ENCODE results near the gene PINK1. TPM values are rescaled to one million over a fixed set of nuclear protein-coding genes. Genes with fewer than 3 reads are reported as not detected.

PINK1 gene
- total RNA-seq, 5 donors from 2014 or later (not counting 1 experiment from before 2014, with no cell fraction given), result 11.8 to 30.1 (median 26.8) TPM

GRCh38 chr1:20648438-20648837 is 15.2 kb downstream of the PINK1 start:
- no peak overlapping the region for H3K27ac ChIP-seq (ENCODE audit: low read length)
- CTCF ChIA-PET, result no interaction called here
- no peaks in the 10 kb centered on the region for H3K27me3 ChIP-seq (replicated peaks in 1 of 2; ENCODE audit: control insufficient read depth in 2 of 2, extremely low read depth in 1 of 2, insufficient read depth in 2 of 2, low read length in 1 of 2)
- POLR2A ChIA-PET, result no interaction called here
- H3K4me1 ChIP-seq (ENCODE audit: control insufficient read depth in 1 of 2, extremely low read depth in 1 of 2, insufficient read depth in 2 of 2, low read length in 2 of 2), result no peaks in the 10 kb centered on the region
- WGBS (ENCODE audit: insufficient coverage), result 93% methylated on average over 13 of the region's 13 CpGs
- H3K27me3 Mint-ChIP-seq, result no peaks in the 10 kb centered on the region
- H3K36me3 ChIP-seq (ENCODE audit: control insufficient read depth in 2 of 2, extremely low read depth in 1 of 2, insufficient read depth in 1 of 2, low read length in 1 of 2), result peaks cover 18 to 64% of the 10 kb centered on the region in 2 donors
- no peaks in the 10 kb centered on the region for H3K4me1 Mint-ChIP-seq
- DNase-seq (no peak), ATAC-seq (replicated peaks in 1 of 4) (no peak)
- no peak overlapping the region for H3K4me3 Mint-ChIP-seq
- no peaks in the 10 kb centered on the region for H3K9me3 Mint-ChIP-seq
- H3K36me3 Mint-ChIP-seq, result peaks cover 41% of the 10 kb centered on the region
- H3K27ac Mint-ChIP-seq, result no peak overlapping the region
- H3K9me3 ChIP-seq, result no peaks in the 10 kb centered on the region
- H3K4me3 ChIP-seq (ENCODE audit: control insufficient read depth in 1 of 2, extremely low read depth in 1 of 2, low read length in 1 of 2), result no peak overlapping the region

DNA sequence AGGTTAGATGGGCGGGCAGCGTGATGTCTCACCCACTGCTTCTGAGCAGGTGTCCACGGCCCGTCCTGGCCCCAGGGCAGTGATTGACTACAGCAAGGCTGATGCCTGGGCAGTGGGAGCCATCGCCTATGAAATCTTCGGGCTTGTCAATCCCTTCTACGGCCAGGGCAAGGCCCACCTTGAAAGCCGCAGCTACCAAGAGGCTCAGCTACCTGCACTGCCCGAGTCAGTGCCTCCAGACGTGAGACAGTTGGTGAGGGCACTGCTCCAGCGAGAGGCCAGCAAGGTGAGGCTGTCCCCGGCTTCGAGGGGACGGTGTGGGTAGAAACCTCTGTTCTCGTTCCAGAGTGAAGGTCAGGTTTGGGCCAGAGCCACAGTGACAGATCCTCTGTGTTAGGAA is 15.7 kb downstream of the PINK1 start:
- no peak for DNase-seq
- no peaks in the 10 kb centered on the region for H3K9me3 ChIP-seq
- H3K36me3 ChIP-seq (ENCODE audit: control insufficient read depth in 2 of 2, extremely low read depth in 1 of 2, insufficient read depth in 1 of 2, low read length in 1 of 2), result peaks cover 18 to 68% of the 10 kb centered on the region in 2 donors
- no peaks in the 10 kb centered on the region for H3K27me3 ChIP-seq (replicated peaks in 1 of 2; ENCODE audit: control insufficient read depth in 2 of 2, extremely low read depth in 1 of 2, insufficient read depth in 2 of 2, low read length in 1 of 2)
- Mint-ChIP-seq H3K9me3 (no peaks in the 10 kb centered on the region), H3K27ac (no peak overlapping the region), H3K4me3 (no peak overlapping the region), H3K27me3 (no peaks in the 10 kb centered on the region), H3K36me3 (peaks cover 40% of the 10 kb centered on the region), H3K4me1 (no peaks in the 10 kb centered on the region)
- WGBS (ENCODE audit: insufficient coverage), result 95% methylated on average over 15 of the region's 15 CpGs
- CTCF ChIA-PET, result interaction anchor here in 1 of 2 donors (0.7 kb wide), 1 partner anchor 9 kb away, joined by 4 read pairs; no protein-coding TSS in a partner anchor
- no peak overlapping the region for H3K4me3 ChIP-seq (ENCODE audit: control insufficient read depth in 1 of 2, extremely low read depth in 1 of 2, low read length in 1 of 2)
- POLR2A ChIA-PET, result no interaction called here
- H3K4me1 ChIP-seq (ENCODE audit: control insufficient read depth in 1 of 2, extremely low read depth in 1 of 2, insufficient read depth in 2 of 2, low read length in 2 of 2), result no peaks in the 10 kb centered on the region
- no peak overlapping the region for H3K27ac ChIP-seq (ENCODE audit: low read length)
- ATAC-seq (replicated peaks in 1 of 4), result no peak

GRCh38 chr1:20652300-20652699 is 19.0 kb downstream of the PINK1 start:
- H3K4me1 ChIP-seq (ENCODE audit: control insufficient read depth in 1 of 2, extremely low read depth in 1 of 2, insufficient read depth in 2 of 2, low read length in 2 of 2), result peaks cover 0 to 4% of the 10 kb centered on the region in 2 experiments
- Mint-ChIP-seq H3K4me1 (peaks cover 8 to 12% (median 10%) of the 10 kb centered on the region in 3 donors), H3K27me3 (no peaks in the 10 kb centered on the region), H3K36me3 (peaks cover 51% of the 10 kb centered on the region), H3K4me3 (no peak overlapping the region), H3K27ac (no peak overlapping the region), H3K9me3 (no peaks in the 10 kb centered on the region)
- POLR2A ChIA-PET, result no interaction called here
- CTCF ChIA-PET, result no interaction called here
- H3K9me3 ChIP-seq, result no peaks in the 10 kb centered on the region
- no peaks in the 10 kb centered on the region for H3K27me3 ChIP-seq (replicated peaks in 1 of 2; ENCODE audit: control insufficient read depth in 2 of 2, extremely low read depth in 1 of 2, insufficient read depth in 2 of 2, low read length in 1 of 2)
- peaks cover 24 to 85% of the 10 kb centered on the region in 2 donors for H3K36me3 ChIP-seq (ENCODE audit: control insufficient read depth in 2 of 2, extremely low read depth in 1 of 2, insufficient read depth in 1 of 2, low read length in 1 of 2)
- ATAC-seq (replicated peaks in 1 of 4), result no peak
- H3K27ac ChIP-seq (ENCODE audit: low read length), result no peak overlapping the region
- 99% methylated on average over 9 of the region's 15 CpGs for WGBS (ENCODE audit: insufficient coverage)
- no peak for DNase-seq
- no peak overlapping the region for H3K4me3 ChIP-seq (ENCODE audit: control insufficient read depth in 1 of 2, extremely low read depth in 1 of 2, low read length in 1 of 2)

DNA sequence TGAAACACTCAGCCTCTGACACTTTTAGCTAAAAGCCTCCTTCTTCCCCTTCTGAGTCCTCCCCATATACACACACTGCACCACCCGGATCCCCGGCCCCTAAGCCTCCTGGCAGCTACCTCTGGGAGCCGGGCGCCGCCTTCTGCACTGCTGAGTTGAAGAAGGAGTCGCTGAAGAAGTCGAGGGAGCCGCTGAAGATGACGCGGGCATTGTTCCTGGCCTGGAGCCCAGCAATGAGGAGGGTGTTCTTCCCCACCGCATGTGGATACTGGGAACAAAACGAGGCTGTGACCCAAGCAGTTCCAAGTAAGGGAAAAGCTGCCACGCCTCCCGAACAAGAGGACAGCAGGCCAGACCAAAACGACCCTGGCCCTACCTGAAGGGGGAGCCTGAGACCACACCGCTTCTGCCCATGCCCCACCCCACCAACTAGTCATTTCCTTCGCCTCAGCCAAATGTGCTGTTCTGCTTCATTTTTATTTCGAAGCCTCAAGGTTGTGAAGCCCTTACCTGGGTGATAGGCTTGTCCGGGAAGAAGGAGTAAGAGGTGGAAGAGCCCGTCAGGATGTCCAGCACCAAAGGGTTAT is 20.9 kb downstream of the PINK1 start:
- Mint-ChIP-seq H3K4me3 (no peak overlapping the region), H3K36me3 (peaks cover 49% of the 10 kb centered on the region), H3K27ac (no peak overlapping the region), H3K4me1 (peaks cover 24 to 26% (median 25%) of the 10 kb centered on the region in 3 donors), H3K27me3 (no peaks in the 10 kb centered on the region), H3K9me3 (no peaks in the 10 kb centered on the region)
- Histone ChIP-seq H3K36me3 (ENCODE audit: control insufficient read depth in 2 of 2, extremely low read depth in 1 of 2, insufficient read depth in 1 of 2, low read length in 1 of 2) (peaks cover 29 to 82% of the 10 kb centered on the region in 2 donors), H3K27ac (ENCODE audit: low read length) (no peak overlapping the region), H3K27me3 (replicated peaks in 1 of 2; ENCODE audit: control insufficient read depth in 2 of 2, extremely low read depth in 1 of 2, insufficient read depth in 2 of 2, low read length in 1 of 2) (no peaks in the 10 kb centered on the region), H3K9me3 (no peaks in the 10 kb centered on the region), H3K4me3 (ENCODE audit: control insufficient read depth in 1 of 2, extremely low read depth in 1 of 2, low read length in 1 of 2) (no peak overlapping the region), H3K4me1 (ENCODE audit: control insufficient read depth in 1 of 2, extremely low read depth in 1 of 2, insufficient read depth in 2 of 2, low read length in 2 of 2) (peaks cover 0 to 10% of the 10 kb centered on the region in 2 experiments)
- CTCF ChIA-PET, result no interaction called here
- 93% methylated on average over 17 of the region's 20 CpGs for WGBS (ENCODE audit: insufficient coverage)
- POLR2A ChIA-PET, result no interaction called here
- no peak for DNase-seq
- no peak for ATAC-seq (replicated peaks in 1 of 4)

DNA sequence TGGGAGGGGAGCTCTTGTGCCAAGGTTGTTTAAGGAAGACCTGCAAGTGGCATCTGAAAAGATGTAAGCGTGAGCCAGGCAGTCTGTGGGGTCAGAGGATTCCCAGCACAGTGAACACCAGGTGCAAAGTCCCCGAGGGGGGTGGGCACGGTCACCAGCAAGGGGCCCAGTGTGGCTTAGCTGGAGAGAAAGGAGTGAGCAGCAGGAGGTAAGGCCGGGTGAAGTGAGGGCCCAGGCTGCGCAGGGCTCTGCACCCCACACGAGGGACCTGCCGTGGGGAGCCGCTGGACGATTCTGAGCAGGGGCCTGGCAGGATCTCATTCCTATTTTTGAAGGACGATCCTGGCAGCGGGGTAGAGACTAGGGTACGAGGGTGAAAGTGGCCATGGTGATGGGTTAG is 23.8 kb downstream of the PINK1 start:
- no peak overlapping the region for H3K27ac ChIP-seq (ENCODE audit: low read length)
- DNase-seq, result no peak
- Mint-ChIP-seq H3K27me3 (no peaks in the 10 kb centered on the region), H3K36me3 (peaks cover 38% of the 10 kb centered on the region), H3K4me1 (peaks cover 47 to 51% (median 48%) of the 10 kb centered on the region in 3 donors), H3K9me3 (no peaks in the 10 kb centered on the region), H3K27ac (peak overlapping the region in 1 of 2 donors; percentile 22), H3K4me3 (no peak overlapping the region)
- ATAC-seq (replicated peaks in 1 of 4), result no peak
- no peaks in the 10 kb centered on the region for H3K27me3 ChIP-seq (replicated peaks in 1 of 2; ENCODE audit: control insufficient read depth in 2 of 2, extremely low read depth in 1 of 2, insufficient read depth in 2 of 2, low read length in 1 of 2)
- no peaks in the 10 kb centered on the region for H3K9me3 ChIP-seq
- ChIA-PET POLR2A (interaction anchor here in 1 of 2 donors (0.6 kb wide), 1 partner anchor 13 kb away, joined by 4 read pairs; no protein-coding TSS in a partner anchor), CTCF (no interaction called here)
- H3K4me1 ChIP-seq (ENCODE audit: control insufficient read depth in 1 of 2, extremely low read depth in 1 of 2, insufficient read depth in 2 of 2, low read length in 2 of 2), result peaks cover 10 to 24% of the 10 kb centered on the region in 2 experiments
- peaks cover 17 to 61% of the 10 kb centered on the region in 2 donors for H3K36me3 ChIP-seq (ENCODE audit: control insufficient read depth in 2 of 2, extremely low read depth in 1 of 2, insufficient read depth in 1 of 2, low read length in 1 of 2)
- no peak overlapping the region for H3K4me3 ChIP-seq (ENCODE audit: control insufficient read depth in 1 of 2, extremely low read depth in 1 of 2, low read length in 1 of 2)
- WGBS (ENCODE audit: insufficient coverage), result 98% methylated on average over 12 of the region's 12 CpGs

GRCh38 chr1:20658166-20658915 is 25.1 kb downstream of the PINK1 start:
- no peak for ATAC-seq (replicated peaks in 1 of 4)
- H3K4me3 Mint-ChIP-seq, result peak overlapping the region in 1 of 3 donors; percentile 13
- H3K4me3 ChIP-seq (ENCODE audit: control insufficient read depth in 1 of 2, extremely low read depth in 1 of 2, low read length in 1 of 2), result no peak overlapping the region
- peaks cover 56 to 65% (median 58%) of the 10 kb centered on the region in 3 donors for H3K4me1 Mint-ChIP-seq
- no peaks in the 10 kb centered on the region for H3K9me3 ChIP-seq
- peaks cover 28% of the 10 kb centered on the region for H3K36me3 Mint-ChIP-seq
- no peak for DNase-seq
- peaks cover 13 to 49% of the 10 kb centered on the region in 2 donors for H3K36me3 ChIP-seq (ENCODE audit: control insufficient read depth in 2 of 2, extremely low read depth in 1 of 2, insufficient read depth in 1 of 2, low read length in 1 of 2)
- POLR2A ChIA-PET, result no interaction called here
- no peak overlapping the region for H3K27ac ChIP-seq (ENCODE audit: low read length)
- peaks cover 10 to 31% of the 10 kb centered on the region in 2 experiments for H3K4me1 ChIP-seq (ENCODE audit: control insufficient read depth in 1 of 2, extremely low read depth in 1 of 2, insufficient read depth in 2 of 2, low read length in 2 of 2)
- H3K27ac Mint-ChIP-seq, result peak overlapping the region in 1 of 2 donors; percentile 100
- H3K27me3 Mint-ChIP-seq, result no peaks in the 10 kb centered on the region
- CTCF ChIA-PET, result interaction anchor here (0.6 to 1.1 kb wide), 3 partner anchors 8 to 25 kb away, joined by 3 to 6 read pairs (median 4); no protein-coding TSS in a partner anchor
- 94% methylated on average over 3 of the region's 16 CpGs for WGBS (ENCODE audit: insufficient coverage)
- no peaks in the 10 kb centered on the region for H3K9me3 Mint-ChIP-seq
- no peaks in the 10 kb centered on the region for H3K27me3 ChIP-seq (replicated peaks in 1 of 2; ENCODE audit: control insufficient read depth in 2 of 2, extremely low read depth in 1 of 2, insufficient read depth in 2 of 2, low read length in 1 of 2)
